ENCODE measurements around the gene CBX8. TPM values are rescaled to one million over a fixed set of nuclear protein-coding genes. Genes with fewer than 3 reads are reported as not detected.
A peak's percentile ranks its signal among the peaks of the same experiment; 100 is the strongest.

CBX8 gene
- total and polyA plus RNA-seq, 2 of the 13 experiments (the other 11 are each of a cell fraction or from before 2014, with no cell fraction given): 0.34 to 12.6 TPM

DNA sequence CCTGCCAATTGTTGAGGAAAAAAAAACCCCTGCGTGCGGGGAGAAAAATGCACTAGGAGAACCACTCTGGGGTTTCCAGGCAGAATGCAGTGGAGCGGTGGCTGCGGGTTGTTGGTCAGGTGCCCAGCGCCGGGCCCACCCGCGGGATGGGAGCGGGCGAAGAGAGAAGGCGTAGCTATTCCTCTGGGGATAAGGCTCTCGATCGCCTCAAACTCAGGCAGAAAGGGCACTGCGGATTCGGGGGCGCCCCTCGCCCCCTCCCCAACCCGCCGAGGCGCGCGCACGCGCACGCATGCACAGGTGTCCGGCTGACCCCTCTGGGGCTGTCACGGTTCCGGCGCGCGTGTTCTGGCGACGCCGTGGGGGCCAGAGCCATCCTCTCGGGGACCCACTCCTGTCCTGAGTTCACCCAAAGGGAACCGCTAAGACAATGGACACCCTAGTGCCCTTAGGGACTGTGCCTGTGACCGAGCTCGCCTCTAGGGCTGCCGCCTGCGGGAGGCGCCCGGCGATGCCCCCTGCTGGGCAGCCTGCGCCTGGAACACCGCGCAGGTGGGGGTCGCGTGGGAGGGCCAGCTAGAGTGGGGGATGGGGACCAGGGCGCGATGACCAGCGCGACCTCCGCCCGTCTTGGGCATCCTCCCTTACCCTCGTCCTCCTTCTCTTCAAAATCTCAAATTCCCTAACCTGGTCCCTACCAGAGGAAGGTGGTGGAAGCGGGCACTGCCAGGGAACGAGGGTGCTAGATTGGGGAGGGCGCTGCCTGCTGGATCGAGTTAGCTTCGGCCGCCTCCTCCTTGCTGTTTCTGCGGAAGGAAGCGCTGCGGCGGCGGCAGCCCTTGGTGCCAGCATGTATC, 14.4 kb upstream of the CBX8 start (continued):
- TF ChIP-seq, protein P1, sequence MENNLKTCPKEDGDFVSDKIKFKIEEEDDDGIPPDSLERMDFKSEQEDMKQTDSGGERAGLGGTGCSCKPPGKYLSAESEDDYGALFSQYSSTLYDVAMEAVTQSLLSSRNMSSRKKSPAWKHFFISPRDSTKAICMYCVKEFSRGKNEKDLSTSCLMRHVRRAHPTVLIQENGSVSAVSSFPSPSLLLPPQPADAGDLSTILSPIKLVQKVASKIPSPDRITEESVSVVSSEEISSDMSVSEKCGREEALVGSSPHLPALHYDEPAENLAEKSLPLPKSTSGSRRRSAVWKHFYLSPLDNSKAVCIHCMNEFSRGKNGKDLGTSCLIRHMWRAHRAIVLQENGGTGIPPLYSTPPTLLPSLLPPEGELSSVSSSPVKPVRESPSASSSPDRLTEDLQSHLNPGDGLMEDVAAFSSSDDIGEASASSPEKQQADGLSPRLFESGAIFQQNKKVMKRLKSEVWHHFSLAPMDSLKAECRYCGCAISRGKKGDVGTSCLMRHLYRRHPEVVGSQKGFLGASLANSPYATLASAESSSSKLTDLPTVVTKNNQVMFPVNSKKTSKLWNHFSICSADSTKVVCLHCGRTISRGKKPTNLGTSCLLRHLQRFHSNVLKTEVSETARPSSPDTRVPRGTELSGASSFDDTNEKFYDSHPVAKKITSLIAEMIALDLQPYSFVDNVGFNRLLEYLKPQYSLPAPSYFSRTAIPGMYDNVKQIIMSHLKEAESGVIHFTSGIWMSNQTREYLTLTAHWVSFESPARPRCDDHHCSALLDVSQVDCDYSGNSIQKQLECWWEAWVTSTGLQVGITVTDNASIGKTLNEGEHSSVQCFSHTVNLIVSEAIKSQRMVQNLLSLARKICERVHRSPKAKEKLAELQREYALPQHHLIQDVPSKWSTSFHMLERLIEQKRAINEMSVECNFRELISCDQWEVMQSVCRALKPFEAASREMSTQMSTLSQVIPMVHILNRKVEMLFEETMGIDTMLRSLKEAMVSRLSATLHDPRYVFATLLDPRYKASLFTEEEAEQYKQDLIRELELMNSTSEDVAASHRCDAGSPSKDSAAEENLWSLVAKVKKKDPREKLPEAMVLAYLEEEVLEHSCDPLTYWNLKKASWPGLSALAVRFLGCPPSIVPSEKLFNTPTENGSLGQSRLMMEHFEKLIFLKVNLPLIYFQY (CRISPR knock-in tag; IDR thresholded peaks at IDR 0.05; ENCODE audit: borderline replicate concordance): peak; percentile 33; the same call in 1 of the 2 replicates
- TF ChIP-seq HNRNPLL (IDR thresholded peaks at IDR 0.05; ENCODE audit: low read depth, low read length, poor library complexity, severe bottlenecking): peak; percentile 52
- TF ChIP-seq ZBTB14 (CRISPR knock-in tag; IDR thresholded peaks at IDR 0.05): peak; percentile 74
- TF ChIP-seq AGO1 (IDR thresholded peaks at IDR 0.05; ENCODE audit: low read depth, low read length, poor library complexity, severe bottlenecking): peak; percentile 39
- 0 out of 2 replicates have a peak, but pooled peaks have one; percentile 14 for TF ChIP-seq SRF (IDR thresholded peaks at IDR 0.05; ENCODE audit: low read depth, low read length)
- TF ChIP-seq ISL2 (CRISPR knock-in tag; IDR thresholded peaks at IDR 0.05): peak; percentile 64; the same call in 1 of the 2 replicates
- TF ChIP-seq, protein P2, sequence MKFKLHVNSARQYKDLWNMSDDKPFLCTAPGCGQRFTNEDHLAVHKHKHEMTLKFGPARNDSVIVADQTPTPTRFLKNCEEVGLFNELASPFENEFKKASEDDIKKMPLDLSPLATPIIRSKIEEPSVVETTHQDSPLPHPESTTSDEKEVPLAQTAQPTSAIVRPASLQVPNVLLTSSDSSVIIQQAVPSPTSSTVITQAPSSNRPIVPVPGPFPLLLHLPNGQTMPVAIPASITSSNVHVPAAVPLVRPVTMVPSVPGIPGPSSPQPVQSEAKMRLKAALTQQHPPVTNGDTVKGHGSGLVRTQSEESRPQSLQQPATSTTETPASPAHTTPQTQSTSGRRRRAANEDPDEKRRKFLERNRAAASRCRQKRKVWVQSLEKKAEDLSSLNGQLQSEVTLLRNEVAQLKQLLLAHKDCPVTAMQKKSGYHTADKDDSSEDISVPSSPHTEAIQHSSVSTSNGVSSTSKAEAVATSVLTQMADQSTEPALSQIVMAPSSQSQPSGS (CRISPR knock-in tag; IDR thresholded peaks at IDR 0.05): peak; percentile 53; the same call in 1 of the 2 replicates
- 0 out of 2 replicates have a peak, but pooled peaks have one; percentile 78 for TF ChIP-seq SSRP1 (CRISPR knock-in tag; IDR thresholded peaks at IDR 0.05)
- TF ChIP-seq ZBTB21 (CRISPR knock-in tag; IDR thresholded peaks at IDR 0.05): no peak
- TF ChIP-seq CHCHD3 (CRISPR knock-in tag; IDR thresholded peaks at IDR 0.05): no peak
- TF ChIP-seq, protein P3, sequence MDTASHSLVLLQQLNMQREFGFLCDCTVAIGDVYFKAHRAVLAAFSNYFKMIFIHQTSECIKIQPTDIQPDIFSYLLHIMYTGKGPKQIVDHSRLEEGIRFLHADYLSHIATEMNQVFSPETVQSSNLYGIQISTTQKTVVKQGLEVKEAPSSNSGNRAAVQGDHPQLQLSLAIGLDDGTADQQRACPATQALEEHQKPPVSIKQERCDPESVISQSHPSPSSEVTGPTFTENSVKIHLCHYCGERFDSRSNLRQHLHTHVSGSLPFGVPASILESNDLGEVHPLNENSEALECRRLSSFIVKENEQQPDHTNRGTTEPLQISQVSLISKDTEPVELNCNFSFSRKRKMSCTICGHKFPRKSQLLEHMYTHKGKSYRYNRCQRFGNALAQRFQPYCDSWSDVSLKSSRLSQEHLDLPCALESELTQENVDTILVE (CRISPR knock-in tag; IDR thresholded peaks at IDR 0.05): peak; percentile 76; the same call in 1 of the 2 replicates
- peak; percentile 82 for TF ChIP-seq ERF (CRISPR knock-in tag; IDR thresholded peaks at IDR 0.05)
- no peak for TF ChIP-seq KLF15 (CRISPR knock-in tag; IDR thresholded peaks at IDR 0.05; ENCODE audit: borderline replicate concordance)
- TF ChIP-seq RELA (CRISPR knock-in tag; IDR thresholded peaks at IDR 0.05): no peak; the same call in none of the 2 replicates
- TF ChIP-seq, protein P4, sequence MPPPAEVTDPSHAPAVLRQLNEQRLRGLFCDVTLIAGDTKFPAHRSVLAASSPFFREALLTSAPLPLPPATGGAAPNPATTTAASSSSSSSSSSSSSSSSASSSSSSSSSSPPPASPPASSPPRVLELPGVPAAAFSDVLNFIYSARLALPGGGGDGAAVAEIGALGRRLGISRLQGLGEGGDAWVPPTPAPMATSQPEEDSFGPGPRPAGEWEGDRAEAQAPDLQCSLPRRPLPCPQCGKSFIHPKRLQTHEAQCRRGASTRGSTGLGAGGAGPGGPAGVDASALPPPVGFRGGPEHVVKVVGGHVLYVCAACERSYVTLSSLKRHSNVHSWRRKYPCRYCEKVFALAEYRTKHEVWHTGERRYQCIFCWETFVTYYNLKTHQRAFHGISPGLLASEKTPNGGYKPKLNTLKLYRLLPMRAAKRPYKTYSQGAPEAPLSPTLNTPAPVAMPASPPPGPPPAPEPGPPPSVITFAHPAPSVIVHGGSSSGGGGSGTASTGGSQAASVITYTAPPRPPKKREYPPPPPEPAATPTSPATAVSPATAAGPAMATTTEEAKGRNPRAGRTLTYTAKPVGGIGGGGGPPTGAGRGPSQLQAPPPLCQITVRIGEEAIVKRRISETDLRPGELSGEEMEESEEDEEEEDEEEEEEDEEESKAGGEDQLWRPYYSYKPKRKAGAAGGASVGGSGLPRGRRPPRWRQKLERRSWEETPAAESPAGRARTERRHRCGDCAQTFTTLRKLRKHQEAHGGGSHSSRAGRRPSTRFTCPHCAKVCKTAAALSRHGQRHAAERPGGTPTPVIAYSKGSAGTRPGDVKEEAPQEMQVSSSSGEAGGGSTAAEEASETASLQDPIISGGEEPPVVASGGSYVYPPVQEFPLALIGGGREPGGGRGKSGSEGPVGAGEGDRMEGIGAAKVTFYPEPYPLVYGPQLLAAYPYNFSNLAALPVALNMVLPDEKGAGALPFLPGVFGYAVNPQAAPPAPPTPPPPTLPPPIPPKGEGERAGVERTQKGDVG (CRISPR knock-in tag; IDR thresholded peaks at IDR 0.05; ENCODE audit: borderline replicate concordance): peak; percentile 69; the same call in 1 of the 2 replicates
- TF ChIP-seq, protein P5, sequence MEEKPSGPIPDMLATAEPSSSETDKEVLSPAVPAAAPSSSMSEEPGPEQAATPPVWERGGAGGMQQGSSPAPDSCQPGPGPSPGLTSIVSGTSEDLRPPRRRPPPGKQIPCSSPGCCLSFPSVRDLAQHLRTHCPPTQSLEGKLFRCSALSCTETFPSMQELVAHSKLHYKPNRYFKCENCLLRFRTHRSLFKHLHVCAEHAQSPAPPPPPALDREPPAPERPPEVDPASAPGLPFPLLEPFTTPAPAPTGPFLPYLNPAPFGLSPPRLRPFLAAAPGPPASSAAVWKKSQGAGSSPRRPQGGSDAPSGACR (CRISPR knock-in tag; IDR thresholded peaks at IDR 0.05): peak; percentile 85

Data from HepG2 (cell line).